ENCODE measurements around the gene MARCHF3.
"Not testable (repeated sequence)": the region's sequence is repeated elsewhere in the genome, so short reads cannot be mapped to it uniquely, and the experiment has no call there.

DNA sequence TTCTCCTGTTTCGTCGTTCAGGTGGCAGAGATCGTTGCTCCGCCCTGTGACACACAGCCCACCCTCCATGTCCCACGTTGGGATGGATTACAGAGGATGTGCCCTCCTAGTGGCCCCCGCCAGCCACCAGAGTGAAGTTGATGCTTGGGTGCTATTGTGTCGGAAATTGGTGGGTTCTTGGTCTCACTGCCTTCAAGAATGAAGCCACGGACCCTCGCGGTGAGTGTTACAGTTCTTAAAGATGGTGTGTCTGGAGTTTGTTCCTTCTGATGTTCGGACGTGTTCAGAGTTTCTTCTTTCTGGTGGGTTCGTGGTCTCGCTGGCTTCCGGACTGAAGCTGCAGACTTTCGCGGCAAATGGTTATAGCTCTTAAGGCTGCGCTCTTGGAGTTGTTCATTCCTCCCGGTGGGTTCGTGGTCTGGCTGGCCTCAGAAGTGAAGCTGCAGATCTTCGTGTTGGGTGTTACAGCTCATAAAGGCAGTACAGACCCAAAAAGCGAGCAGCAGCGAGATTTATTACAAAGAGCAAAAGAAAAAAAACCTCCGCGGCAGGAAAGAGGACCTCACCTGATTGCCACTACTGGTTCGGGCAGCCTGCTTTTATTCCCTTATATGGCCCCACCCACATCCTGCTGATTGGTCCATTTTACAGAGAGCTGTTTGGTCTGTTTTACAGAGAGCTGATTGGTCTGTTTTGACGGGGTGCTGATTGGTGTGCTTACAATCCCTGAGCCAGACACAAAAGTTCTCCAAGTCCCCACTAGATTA is 176.6 kb downstream of the MARCHF3 start:
- TF ChIP-seq ARNT (IDR thresholded peaks at IDR 0.05); SP1 (IDR thresholded peaks at IDR 0.05); BHLHE40 (IDR thresholded peaks at IDR 0.05; ENCODE audit: borderline replicate concordance); L3MBTL2 (conservative IDR thresholded peaks at IDR 0.05); FOXM1 (IDR thresholded peaks at IDR 0.05; ENCODE audit: borderline replicate concordance); SUZ12 (IDR thresholded peaks at IDR 0.05); LEF1 (IDR thresholded peaks at IDR 0.05; ENCODE audit: borderline replicate concordance): not testable (repeated sequence)
- TF ChIP-seq, protein P1, sequence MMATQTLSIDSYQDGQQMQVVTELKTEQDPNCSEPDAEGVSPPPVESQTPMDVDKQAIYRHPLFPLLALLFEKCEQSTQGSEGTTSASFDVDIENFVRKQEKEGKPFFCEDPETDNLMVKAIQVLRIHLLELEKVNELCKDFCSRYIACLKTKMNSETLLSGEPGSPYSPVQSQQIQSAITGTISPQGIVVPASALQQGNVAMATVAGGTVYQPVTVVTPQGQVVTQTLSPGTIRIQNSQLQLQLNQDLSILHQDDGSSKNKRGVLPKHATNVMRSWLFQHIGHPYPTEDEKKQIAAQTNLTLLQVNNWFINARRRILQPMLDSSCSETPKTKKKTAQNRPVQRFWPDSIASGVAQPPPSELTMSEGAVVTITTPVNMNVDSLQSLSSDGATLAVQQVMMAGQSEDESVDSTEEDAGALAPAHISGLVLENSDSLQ (IDR thresholded peaks at IDR 0.05) = not testable (repeated sequence)
